ENCODE results near the gene XRCC1.

The XRCC1 gene

DNA sequence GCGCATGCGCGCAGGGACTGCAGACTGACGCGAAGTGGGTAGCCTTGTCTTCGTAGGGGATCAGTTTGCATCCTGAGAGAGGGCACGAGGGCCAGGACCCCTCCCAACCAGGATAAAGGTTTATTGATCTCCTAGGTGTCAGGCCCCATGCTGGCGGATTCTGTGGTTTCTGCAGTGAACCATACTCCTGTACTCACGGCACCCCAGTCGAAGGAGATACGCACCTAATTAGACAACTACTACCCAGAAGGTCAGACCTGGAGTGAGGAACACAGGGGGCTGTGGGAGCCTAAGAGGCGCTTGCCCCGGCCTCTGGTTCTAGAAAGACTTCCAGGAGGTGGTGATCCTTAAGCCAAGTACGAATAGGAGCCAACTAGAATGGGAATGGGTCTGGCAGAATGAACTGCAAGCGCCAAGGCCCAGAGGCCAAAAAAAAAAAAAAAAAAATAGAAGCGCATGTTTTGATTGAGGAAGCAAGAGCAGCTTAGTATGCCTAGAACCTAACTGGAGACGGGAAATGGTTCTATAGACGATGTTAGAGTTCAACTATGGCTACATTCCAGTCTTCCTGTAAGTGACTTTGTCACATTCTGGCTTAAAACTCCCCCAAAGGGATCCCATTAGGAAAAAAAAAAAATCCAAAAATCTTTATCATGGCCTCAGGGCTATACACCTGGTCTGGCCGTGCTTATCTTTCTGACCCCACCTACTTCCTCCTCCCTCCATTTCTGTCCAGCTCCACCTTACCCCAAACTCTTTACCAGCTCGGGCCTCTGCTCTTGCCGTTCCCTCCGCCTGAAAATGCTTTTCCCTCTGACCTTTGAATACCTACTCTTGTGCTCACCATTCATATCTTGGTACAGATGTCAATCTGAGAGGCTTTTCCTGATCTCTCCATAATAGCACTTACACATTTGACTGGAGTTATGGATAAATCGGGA lies 45.0 kb upstream of the XRCC1 start (continued):
- TF ChIP-seq ZNF529 (tag by site-specific recombination; IDR thresholded peaks at IDR 0.05; ENCODE audit: insufficient replicate concordance) (no peak), ZNF660 (tag by site-specific recombination; IDR thresholded peaks at IDR 0.05) (no peak), ZNF324 (tag by site-specific recombination; IDR thresholded peaks at IDR 0.05) (no peak), ZBTB48 (tag by site-specific recombination; IDR thresholded peaks at IDR 0.05) (no peak), ZNF677 (tag by site-specific recombination; IDR thresholded peaks at IDR 0.05) (no peak), ZBTB21 (tag by site-specific recombination; IDR thresholded peaks at IDR 0.05) (no peak; the same call in 1 of the 2 replicates), ZNF302 (tag by site-specific recombination; IDR thresholded peaks at IDR 0.05; ENCODE audit: low read depth) (no peak), ZNF155 (tag by site-specific recombination; IDR thresholded peaks at IDR 0.05) (no peak), ZNF792 (tag by site-specific recombination; IDR thresholded peaks at IDR 0.05) (no peak), ZNF830 (tag by site-specific recombination; IDR thresholded peaks at IDR 0.05; ENCODE audit: low read depth) (no peak), ZNF248 (tag by site-specific recombination; IDR thresholded peaks at IDR 0.05) (no peak), ZXDB (tag by site-specific recombination; IDR thresholded peaks at IDR 0.05) (no peak), TRIM28 (IDR thresholded peaks at IDR 0.05; ENCODE audit: borderline replicate concordance, low read length) (no peak), EGR2 (tag by site-specific recombination; IDR thresholded peaks at IDR 0.05; ENCODE audit: low read depth) (no peak), ZNF37A (tag by site-specific recombination; IDR thresholded peaks at IDR 0.05) (no peak), SETDB1 (IDR thresholded peaks at IDR 0.05; ENCODE audit: insufficient read length, low read length) (no peak), ZNF561 (tag by site-specific recombination; IDR thresholded peaks at IDR 0.05; ENCODE audit: borderline replicate concordance) (no peak), ZNF174 (tag by site-specific recombination; IDR thresholded peaks at IDR 0.05) (no peak), ZNF133 (tag by site-specific recombination; IDR thresholded peaks at IDR 0.05) (no peak), YY2 (tag by site-specific recombination; IDR thresholded peaks at IDR 0.05) (no peak), ZNF350 (tag by site-specific recombination; IDR thresholded peaks at IDR 0.05) (no peak), ZNF157 (tag by site-specific recombination; IDR thresholded peaks at IDR 0.05) (no peak; the same call in 1 of the 2 replicates), ZNF10 (tag by site-specific recombination; IDR thresholded peaks at IDR 0.05) (peak; percentile 35; the same call in 1 of the 2 replicates)
- TF ChIP-seq, protein P1, sequence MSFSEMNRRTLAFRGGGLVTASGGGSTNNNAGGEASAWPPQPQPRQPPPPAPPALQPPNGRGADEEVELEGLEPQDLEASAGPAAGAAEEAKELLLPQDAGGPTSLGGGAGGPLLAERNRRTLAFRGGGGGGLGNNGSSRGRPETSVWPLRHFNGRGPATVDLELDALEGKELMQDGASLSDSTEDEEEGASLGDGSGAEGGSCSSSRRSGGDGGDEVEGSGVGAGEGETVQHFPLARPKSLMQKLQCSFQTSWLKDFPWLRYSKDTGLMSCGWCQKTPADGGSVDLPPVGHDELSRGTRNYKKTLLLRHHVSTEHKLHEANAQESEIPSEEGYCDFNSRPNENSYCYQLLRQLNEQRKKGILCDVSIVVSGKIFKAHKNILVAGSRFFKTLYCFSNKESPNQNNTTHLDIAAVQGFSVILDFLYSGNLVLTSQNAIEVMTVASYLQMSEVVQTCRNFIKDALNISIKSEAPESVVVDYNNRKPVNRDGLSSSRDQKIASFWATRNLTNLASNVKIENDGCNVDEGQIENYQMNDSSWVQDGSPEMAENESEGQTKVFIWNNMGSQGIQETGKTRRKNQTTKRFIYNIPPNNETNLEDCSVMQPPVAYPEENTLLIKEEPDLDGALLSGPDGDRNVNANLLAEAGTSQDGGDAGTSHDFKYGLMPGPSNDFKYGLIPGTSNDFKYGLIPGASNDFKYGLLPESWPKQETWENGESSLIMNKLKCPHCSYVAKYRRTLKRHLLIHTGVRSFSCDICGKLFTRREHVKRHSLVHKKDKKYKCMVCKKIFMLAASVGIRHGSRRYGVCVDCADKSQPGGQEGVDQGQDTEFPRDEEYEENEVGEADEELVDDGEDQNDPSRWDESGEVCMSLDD (tag by site-specific recombination; IDR thresholded peaks at IDR 0.05): no peak
- TF ChIP-seq, protein P2, sequence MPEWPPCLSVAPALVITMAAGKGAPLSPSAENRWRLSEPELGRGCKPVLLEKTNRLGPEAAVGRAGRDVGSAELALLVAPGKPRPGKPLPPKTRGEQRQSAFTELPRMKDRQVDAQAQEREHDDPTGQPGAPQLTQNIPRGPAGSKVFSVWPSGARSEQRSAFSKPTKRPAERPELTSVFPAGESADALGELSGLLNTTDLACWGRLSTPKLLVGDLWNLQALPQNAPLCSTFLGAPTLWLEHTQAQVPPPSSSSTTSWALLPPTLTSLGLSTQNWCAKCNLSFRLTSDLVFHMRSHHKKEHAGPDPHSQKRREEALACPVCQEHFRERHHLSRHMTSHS (tag by site-specific recombination; IDR thresholded peaks at IDR 0.05): no peak
- TF ChIP-seq, protein P3, sequence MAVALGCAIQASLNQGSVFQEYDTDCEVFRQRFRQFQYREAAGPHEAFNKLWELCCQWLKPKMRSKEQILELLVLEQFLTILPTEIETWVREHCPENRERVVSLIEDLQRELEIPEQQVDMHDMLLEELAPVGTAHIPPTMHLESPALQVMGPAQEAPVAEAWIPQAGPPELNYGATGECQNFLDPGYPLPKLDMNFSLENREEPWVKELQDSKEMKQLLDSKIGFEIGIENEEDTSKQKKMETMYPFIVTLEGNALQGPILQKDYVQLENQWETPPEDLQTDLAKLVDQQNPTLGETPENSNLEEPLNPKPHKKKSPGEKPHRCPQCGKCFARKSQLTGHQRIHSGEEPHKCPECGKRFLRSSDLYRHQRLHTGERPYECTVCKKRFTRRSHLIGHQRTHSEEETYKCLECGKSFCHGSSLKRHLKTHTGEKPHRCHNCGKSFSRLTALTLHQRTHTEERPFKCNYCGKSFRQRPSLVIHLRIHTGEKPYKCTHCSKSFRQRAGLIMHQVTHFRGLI (tag by site-specific recombination; IDR thresholded peaks at IDR 0.05): no peak
- TF ChIP-seq, protein P4, sequence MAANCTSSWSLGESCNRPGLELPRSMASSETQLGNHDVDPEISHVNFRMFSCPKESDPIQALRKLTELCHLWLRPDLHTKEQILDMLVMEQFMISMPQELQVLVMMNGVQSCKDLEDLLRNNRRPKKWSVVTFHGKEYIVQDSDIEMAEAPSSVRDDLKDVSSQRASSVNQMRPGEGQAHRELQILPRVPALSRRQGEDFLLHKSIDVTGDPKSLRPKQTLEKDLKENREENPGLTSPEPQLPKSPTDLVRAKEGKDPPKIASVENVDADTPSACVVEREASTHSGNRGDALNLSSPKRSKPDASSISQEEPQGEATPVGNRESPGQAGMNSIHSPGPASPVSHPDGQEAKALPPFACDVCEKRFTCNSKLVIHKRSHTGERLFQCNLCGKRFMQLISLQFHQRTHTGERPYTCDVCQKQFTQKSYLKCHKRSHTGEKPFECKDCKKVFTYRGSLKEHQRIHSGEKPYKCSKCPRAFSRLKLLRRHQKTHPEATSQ (tag by site-specific recombination; IDR thresholded peaks at IDR 0.05): no peak

All from HEK293 (cell line).